H9 (cell line): ENCODE measurements around the gene MAP1B. TPM values are rescaled to one million over a fixed set of nuclear protein-coding genes. Genes with fewer than 3 reads are reported as not detected.

ENCODE experiments used
- DNase-seq: peaks from one replicate; pipeline ENCODE4 v3.0.0-alpha.2; 2017
- H2AFZ ChIP-seq: one replicate; pipeline ENCODE4 v1.6.1; 2013; ENCODE audit warnings: mild to moderate bottlenecking, low read length, control low read depth, moderate library complexity
- H2AK5ac ChIP-seq: 2 replicates; pipeline ENCODE4 v1.6.1; 2013; ENCODE audit warnings: low read length, control low read depth, mixed read lengths; ENCODE audit not compliant: insufficient read length
- H2BK120ac ChIP-seq: one replicate; pipeline ENCODE4 v1.6.1; 2013; ENCODE audit warnings: low read depth, mild to moderate bottlenecking, low read length, control low read depth, inconsistent platforms; ENCODE audit not compliant: poor library complexity, severe bottlenecking
- H2BK12ac ChIP-seq: 2 replicates; pipeline ENCODE4 v1.6.1; 2013; ENCODE audit warnings: low read length, control low read depth, mixed read lengths, low read depth; ENCODE audit not compliant: insufficient read length
- H2BK15ac ChIP-seq: 2 replicates; pipeline ENCODE4 v1.6.1; 2013; ENCODE audit warnings: low read depth, low read length, control low read depth
- H2BK20ac ChIP-seq: one replicate; pipeline ENCODE4 v1.6.1; 2013; ENCODE audit warnings: low read depth, mild to moderate bottlenecking, low read length, control low read depth, inconsistent platforms; ENCODE audit not compliant: poor library complexity, severe bottlenecking
- H2BK5ac ChIP-seq: 2 replicates; pipeline ENCODE4 v1.6.1; 2013; ENCODE audit warnings: low read length, control low read depth, mixed read lengths; ENCODE audit not compliant: insufficient read length
- H3K14ac ChIP-seq: 2 replicates; pipeline ENCODE4 v1.6.1; 2013; ENCODE audit warnings: low read length, control low read depth; ENCODE audit not compliant: insufficient read depth
- H3K18ac ChIP-seq: 2 replicates; pipeline ENCODE4 v1.6.1; 2013; ENCODE audit warnings: low read depth, mild to moderate bottlenecking, mixed read lengths, low read length, control low read depth; ENCODE audit not compliant: insufficient read length
- H3K23ac ChIP-seq: 2 replicates; pipeline ENCODE4 v1.6.1; 2013; ENCODE audit warnings: low read length, control low read depth, mixed read lengths, low read depth; ENCODE audit not compliant: insufficient read length
- H3K23me2 ChIP-seq: 2 replicates; pipeline ENCODE4 v1.6.1; 2013; ENCODE audit warnings: low read depth, mild to moderate bottlenecking, mixed read lengths, low read length, control low read depth; ENCODE audit not compliant: insufficient read length, poor library complexity, severe bottlenecking
- H3K27ac ChIP-seq: 2 replicates; pipeline ENCODE4 v1.5.1; 2013; ENCODE audit warnings: low read length, control low read depth, mixed read lengths, low read depth; ENCODE audit not compliant: insufficient read length
- H3K27me3 ChIP-seq: 2 replicates; pipeline ENCODE4 v1.6.1; 2013; ENCODE audit warnings: low read length, control low read depth, inconsistent platforms; ENCODE audit not compliant: insufficient read depth
- H3K4ac ChIP-seq: 2 replicates; pipeline ENCODE4 v1.6.1; 2013; ENCODE audit warnings: low read depth, mild to moderate bottlenecking, control low read depth, inconsistent platforms, low read length, moderate library complexity
- H3K4me1 ChIP-seq: 2 replicates; pipeline ENCODE4 v1.6.1; 2013; ENCODE audit warnings: low read length, control low read depth, inconsistent platforms; ENCODE audit not compliant: insufficient read depth
- H3K4me2 ChIP-seq: 2 replicates; pipeline ENCODE4 v1.6.1; 2013; ENCODE audit warnings: low read length, control low read depth, mixed read lengths; ENCODE audit not compliant: insufficient read length, insufficient read depth
- H3K56ac ChIP-seq: 2 replicates; pipeline ENCODE4 v1.6.1; 2013; ENCODE audit warnings: low read depth, mild to moderate bottlenecking, mixed read lengths, low read length, control low read depth; ENCODE audit not compliant: insufficient read length
- H3K79me1 ChIP-seq: 2 replicates; pipeline ENCODE4 v1.6.1; 2013; ENCODE audit warnings: low read depth, mild to moderate bottlenecking, moderate library complexity, low read length, control low read depth, inconsistent platforms; ENCODE audit not compliant: insufficient read depth, poor library complexity, severe bottlenecking
- H3K79me2 ChIP-seq: 2 replicates; pipeline ENCODE4 v1.6.1; 2013; ENCODE audit warnings: low read length, control low read depth, inconsistent platforms; ENCODE audit not compliant: insufficient read depth
- H3K9ac ChIP-seq: 2 replicates; pipeline ENCODE4 v1.6.1; 2013; ENCODE audit warnings: low read length, control low read depth, mixed read lengths; ENCODE audit not compliant: insufficient read length; ENCODE audit errors: extremely low read depth
- H3K9me3 ChIP-seq: one replicate; pipeline ENCODE4 v1.6.1; 2013; ENCODE audit warnings: low read depth, low read length, inconsistent platforms; ENCODE audit not compliant: control insufficient read depth
- H3T11ph ChIP-seq: one replicate; pipeline ENCODE4 v1.6.1; 2013; ENCODE audit warnings: mild to moderate bottlenecking, low read length, control low read depth, inconsistent platforms
- H4K20me1 ChIP-seq: one replicate; pipeline ENCODE4 v1.6.1; 2013; ENCODE audit not compliant: control insufficient read depth, insufficient read length, insufficient read depth
- H4K5ac ChIP-seq: 2 replicates; pipeline ENCODE4 v1.6.1; 2013; ENCODE audit warnings: low read depth, mild to moderate bottlenecking, mixed read lengths, low read length, control low read depth; ENCODE audit not compliant: insufficient read length
- H4K8ac ChIP-seq: replicated peaks from 2 replicates; pipeline ENCODE4 v1.6.1; 2013; ENCODE audit warnings: low read length, control low read depth, mixed read lengths, low read depth; ENCODE audit not compliant: insufficient read length
- H4K91ac ChIP-seq: 2 replicates; pipeline ENCODE4 v1.6.1; 2013; ENCODE audit warnings: low read depth, mild to moderate bottlenecking, moderate library complexity, mixed read lengths, low read length, control low read depth; ENCODE audit not compliant: insufficient read length
- H3K27ac Mint-ChIP-seq, 3 experiments: 2 replicates in 2 of 3; 3 replicates in 1 of 3; pipeline ENCODE4 v1.8.0; 2020 to 2021; ENCODE audit warnings: mixed read lengths in 3 of 3, mild to moderate bottlenecking in 1 of 3, moderate library complexity in 1 of 3
- H3K27me3 Mint-ChIP-seq: 2 replicates; pipeline ENCODE4 v1.8.0; 2021; ENCODE audit warnings: low read depth, mild to moderate bottlenecking, moderate library complexity, mixed read lengths
- H3K36me3 Mint-ChIP-seq, 3 experiments: 2 replicates in 2 of 3; 3 replicates in 1 of 3; pipeline ENCODE4 v1.8.0; 2020 to 2021; ENCODE audit warnings: low read depth in 3 of 3, mixed read lengths in 3 of 3; ENCODE audit not compliant: insufficient read depth in 1 of 3
- H3K4me1 Mint-ChIP-seq, 2 experiments: 2 replicates each; pipeline ENCODE4 v1.8.0; 2020; ENCODE audit warnings: mixed read lengths in 2 of 2
- H3K4me3 Mint-ChIP-seq, 2 experiments: 2 replicates in 1 of 2; 3 replicates in 1 of 2; pipeline ENCODE4 v1.8.0; 2020 to 2021; ENCODE audit warnings: mild to moderate bottlenecking in 2 of 2, mixed read lengths in 2 of 2, moderate library complexity in 1 of 2
- H3K9me3 Mint-ChIP-seq, 2 experiments: 2 replicates in 1 of 2; 3 replicates in 1 of 2; pipeline ENCODE4 v1.8.0; 2020; ENCODE audit warnings: mild to moderate bottlenecking in 2 of 2, mixed read lengths in 2 of 2, moderate library complexity in 1 of 2
- CTCF ChIP-seq: fragments of 200-600 bp; sonication (generic); conservative IDR thresholded peaks from 3 replicates; pipeline ENCODE4 v1.8.0; 2021; ENCODE audit warnings: antibody characterized with exemption, mild to moderate bottlenecking
- WGBS: extraction: QIAGEN DNeasy Blood & Tissue Kit; methylation state at CpG from one replicate; pipeline ENCODE4 v1.1.7; 2013; ENCODE audit warnings: missing lambda C conversion rate, low lambda C conversion rate, mixed read lengths; ENCODE audit not compliant: insufficient read length; ENCODE audit errors: extremely low coverage; 5-methylcytosine and 5-hydroxymethylcytosine counted together
- total RNA-seq: library from RNA; stranded (reverse); gene quantifications from 2 replicates; pipeline ENCODE4 v1.2.1, GENCODE V29; 2021

Gene MAP1B
- total RNA-seq, 1 experiment from 2014 or later = 67.5 TPM

GRCh38 chr5:72074251-72074650 is 33.0 kb upstream of the MAP1B start:
- no peak overlapping the region for H3T11ph ChIP-seq
- H3K27me3 Mint-ChIP-seq = no peaks in the 10 kb centered on the region
- H2BK120ac ChIP-seq = no peak overlapping the region
- H4K91ac ChIP-seq = no peak overlapping the region
- no peaks in the 10 kb centered on the region for H3K9me3 ChIP-seq
- H3K9ac ChIP-seq = no peak overlapping the region
- no peaks in the 10 kb centered on the region for H3K23me2 ChIP-seq
- H3K27ac ChIP-seq = no peak overlapping the region
- DNase-seq = no peak
- H2BK5ac ChIP-seq = no peak overlapping the region
- H4K5ac ChIP-seq = no peak overlapping the region
- no peaks in the 10 kb centered on the region for H3K79me1 ChIP-seq
- peaks cover 26 to 38% of the 10 kb centered on the region in 2 experiments for H3K4me1 Mint-ChIP-seq
- H4K20me1 ChIP-seq = no peaks in the 10 kb centered on the region
- H3K4me3 Mint-ChIP-seq = no peak overlapping the region
- H3K9me3 Mint-ChIP-seq = no peaks in the 10 kb centered on the region
- no peak overlapping the region for H4K8ac ChIP-seq
- H3K18ac ChIP-seq = no peak overlapping the region
- H3K79me2 ChIP-seq = no peaks in the 10 kb centered on the region
- no peak overlapping the region for H3K27ac Mint-ChIP-seq
- no peak overlapping the region for H2BK12ac ChIP-seq
- no peak overlapping the region for H2AFZ ChIP-seq
- H3K4me2 ChIP-seq = no peak overlapping the region
- no peak overlapping the region for H3K4ac ChIP-seq
- H3K56ac ChIP-seq = no peak overlapping the region
- no peak overlapping the region for H3K23ac ChIP-seq
- H2BK20ac ChIP-seq = no peak overlapping the region
- peaks cover 2% of the 10 kb centered on the region; the same call in 1 of the 2 replicates for H3K4me1 ChIP-seq
- no peak overlapping the region for H3K14ac ChIP-seq
- H2AK5ac ChIP-seq = no peak overlapping the region
- TF ChIP-seq CTCF = no peak
- H3K27me3 ChIP-seq = no peaks in the 10 kb centered on the region
- no peak overlapping the region for H2BK15ac ChIP-seq
- no peaks in the 10 kb centered on the region for H3K36me3 Mint-ChIP-seq
- no CpG with 5 or more reads among the region's 6 CpGs for WGBS
